Mucosa of rectum (tissue), 2 donors: ENCODE data around the gene HMGXB4.
A peak's percentile ranks its signal among the peaks of the same experiment; 100 is the strongest.

Experiments
- H3K27ac ChIP-seq, 2 donors: one replicate each; pipeline ENCODE4 v1.7.0; 2013; ENCODE audit warnings: inconsistent platforms in 2 of 2, low read depth in 2 of 2, low read length in 2 of 2
- H3K27me3 ChIP-seq, 2 donors: one replicate each; pipeline ENCODE4 v1.7.0; 2013; ENCODE audit warnings: low read length in 2 of 2; ENCODE audit not compliant: control insufficient read depth in 2 of 2, insufficient read depth in 2 of 2
- H3K36me3 ChIP-seq, 2 donors: one replicate each; pipeline ENCODE4 v1.7.0; 2013; ENCODE audit warnings: low read length in 2 of 2; ENCODE audit not compliant: control insufficient read depth in 2 of 2, insufficient read depth in 2 of 2
- H3K4me1 ChIP-seq, 2 donors: one replicate each; pipeline ENCODE4 v1.7.0; 2013; ENCODE audit warnings: low read length in 2 of 2, mild to moderate bottlenecking in 1 of 2; ENCODE audit not compliant: control insufficient read depth in 2 of 2, insufficient read depth in 2 of 2
- H3K4me3 ChIP-seq, 2 donors: one replicate each; pipeline ENCODE4 v1.7.0; 2013; ENCODE audit warnings: low read length in 2 of 2
- H3K9ac ChIP-seq, 2 donors: one replicate each; pipeline ENCODE4 v1.7.0; 2013; ENCODE audit warnings: low read length in 2 of 2, low read depth in 1 of 2, mild to moderate bottlenecking in 1 of 2
- H3K9me3 ChIP-seq, 2 donors: one replicate each; pipeline ENCODE4 v1.7.0; 2013; ENCODE audit warnings: low read length in 2 of 2; ENCODE audit not compliant: control insufficient read depth in 2 of 2
- donor health status: healthy.
- donor health status: Normal muscosa, but diverticular disease.

The HMGXB4 gene

GRCh38 chr22:35253946-35254345, 3.3 kb upstream of the HMGXB4 start:
- no peak overlapping the region for H3K27ac ChIP-seq
- no peaks in the 10 kb centered on the region for H3K36me3 ChIP-seq
- no peaks in the 10 kb centered on the region for H3K27me3 ChIP-seq

GRCh38 chr22:35257002-35257320, 332 bp upstream of the HMGXB4 start:
- Histone ChIP-seq H3K9me3 (no peaks in the 10 kb centered on the region), H3K4me1 (peaks cover 7 to 12% of the 10 kb centered on the region in 2 donors), H3K27ac (no peak overlapping the region), H3K27me3 (no peaks in the 10 kb centered on the region), H3K36me3 (no peaks in the 10 kb centered on the region), H3K9ac (peak overlapping the region; percentile 73 to 89), H3K4me3 (peak overlapping the region; percentile 66 to 83)

More at GRCh38 chr22:35253946-35254345, 3.3 kb upstream of the HMGXB4 start:
- H3K9ac ChIP-seq, result no peak overlapping the region
- H3K4me3 ChIP-seq, result no peak overlapping the region
- H3K4me1 ChIP-seq, result peaks cover 7 to 12% of the 10 kb centered on the region in 2 donors
- no peaks in the 10 kb centered on the region for H3K9me3 ChIP-seq

- peaks cover 9 to 11% of the 10 kb centered on the region in 2 donors for H3K36me3 ChIP-seq
- peak overlapping the region; percentile 73 to 89 for H3K9ac ChIP-seq
- peak overlapping the region in 1 of 2 donors; percentile 86 for H3K27ac ChIP-seq
- H3K4me1 ChIP-seq, result peaks cover 7 to 12% of the 10 kb centered on the region in 2 donors
- H3K27me3 ChIP-seq, result no peaks in the 10 kb centered on the region
- no peaks in the 10 kb centered on the region for H3K9me3 ChIP-seq
- H3K4me3 ChIP-seq, result peak overlapping the region; percentile 66 to 83
Observed at GRCh38 chr22:35258191-35258988, 1.1 kb downstream of the HMGXB4 start.

- Histone ChIP-seq H3K27me3 (no peaks in the 10 kb centered on the region), H3K9ac (no peak overlapping the region)
Observed at GRCh38 chr22:35264986-35265385, 7.7 kb downstream of the HMGXB4 start.

GRCh38 chr22:35266277-35266676, 9.0 kb downstream of the HMGXB4 start:
- H3K27me3 ChIP-seq, result no peaks in the 10 kb centered on the region
- peaks cover 0 to 2% of the 10 kb centered on the region in 2 donors for H3K4me1 ChIP-seq
- no peak overlapping the region for H3K27ac ChIP-seq
- H3K4me3 ChIP-seq, result no peak overlapping the region
- no peaks in the 10 kb centered on the region for H3K9me3 ChIP-seq
- no peak overlapping the region for H3K9ac ChIP-seq
- peaks cover 50 to 58% of the 10 kb centered on the region in 2 donors for H3K36me3 ChIP-seq

More at GRCh38 chr22:35264986-35265385, 7.7 kb downstream of the HMGXB4 start:
- peaks cover 0 to 2% of the 10 kb centered on the region in 2 donors for H3K4me1 ChIP-seq
- H3K27ac ChIP-seq, result no peak overlapping the region
- H3K36me3 ChIP-seq, result peaks cover 50 to 53% of the 10 kb centered on the region in 2 donors
- H3K4me3 ChIP-seq, result no peak overlapping the region
- no peaks in the 10 kb centered on the region for H3K9me3 ChIP-seq

- H3K9ac ChIP-seq, result no peak overlapping the region
- H3K27ac ChIP-seq, result no peak overlapping the region
- H3K4me3 ChIP-seq, result no peak overlapping the region
- no peaks in the 10 kb centered on the region for H3K27me3 ChIP-seq
- peaks cover 0 to 2% of the 10 kb centered on the region in 2 donors for H3K4me1 ChIP-seq
- H3K9me3 ChIP-seq, result no peaks in the 10 kb centered on the region
- H3K36me3 ChIP-seq, result peaks cover 27 to 51% of the 10 kb centered on the region in 2 donors
Observed at GRCh38 chr22:35269630-35270029, 12.3 kb downstream of the HMGXB4 start.

- Histone ChIP-seq H3K9me3 (no peaks in the 10 kb centered on the region), H3K27ac (no peak overlapping the region), H3K27me3 (no peaks in the 10 kb centered on the region), H3K36me3 (peaks cover 9 to 22% of the 10 kb centered on the region in 2 donors), H3K4me3 (no peak overlapping the region), H3K9ac (no peak overlapping the region), H3K4me1 (no peaks in the 10 kb centered on the region)
Observed at GRCh38 chr22:35274154-35274871, 17.0 kb downstream of the HMGXB4 start.

- Histone ChIP-seq H3K27me3 (no peaks in the 10 kb centered on the region), H3K9me3 (no peaks in the 10 kb centered on the region), H3K36me3 (peaks cover 7 to 18% of the 10 kb centered on the region in 2 donors), H3K4me3 (no peak overlapping the region), H3K9ac (no peak overlapping the region), H3K4me1 (no peaks in the 10 kb centered on the region), H3K27ac (no peak overlapping the region)
Observed at GRCh38 chr22:35275580-35275979, 18.3 kb downstream of the HMGXB4 start.

GRCh38 chr22:35276019-35276418, 18.7 kb downstream of the HMGXB4 start:
- Histone ChIP-seq H3K4me1 (no peaks in the 10 kb centered on the region), H3K4me3 (no peak overlapping the region), H3K9ac (no peak overlapping the region), H3K36me3 (peaks cover 7 to 15% of the 10 kb centered on the region in 2 donors), H3K27ac (no peak overlapping the region), H3K9me3 (no peaks in the 10 kb centered on the region), H3K27me3 (no peaks in the 10 kb centered on the region)

GRCh38 chr22:35288116-35288515, 30.8 kb downstream of the HMGXB4 start:
- Histone ChIP-seq H3K4me1 (no peaks in the 10 kb centered on the region), H3K4me3 (no peak overlapping the region), H3K9ac (no peak overlapping the region), H3K9me3 (no peaks in the 10 kb centered on the region), H3K27me3 (no peaks in the 10 kb centered on the region), H3K27ac (no peak overlapping the region), H3K36me3 (peaks cover 36 to 60% of the 10 kb centered on the region in 2 donors)
